GM18498 (cell line): Measurements from ENCODE around the gene CENPM.

Experiments
- ATAC-seq: cut with Tn5 transposase; IDR thresholded peaks from one replicate; pipeline ENCODE4 v1.9.1; 2021; ENCODE audit warnings: mild to moderate bottlenecking, moderate library complexity; ENCODE audit not compliant: unreplicated experiment

CENPM gene, protein sequence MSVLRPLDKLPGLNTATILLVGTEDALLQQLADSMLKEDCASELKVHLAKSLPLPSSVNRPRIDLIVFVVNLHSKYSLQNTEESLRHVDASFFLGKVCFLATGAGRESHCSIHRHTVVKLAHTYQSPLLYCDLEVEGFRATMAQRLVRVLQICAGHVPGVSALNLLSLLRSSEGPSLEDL

DNA sequence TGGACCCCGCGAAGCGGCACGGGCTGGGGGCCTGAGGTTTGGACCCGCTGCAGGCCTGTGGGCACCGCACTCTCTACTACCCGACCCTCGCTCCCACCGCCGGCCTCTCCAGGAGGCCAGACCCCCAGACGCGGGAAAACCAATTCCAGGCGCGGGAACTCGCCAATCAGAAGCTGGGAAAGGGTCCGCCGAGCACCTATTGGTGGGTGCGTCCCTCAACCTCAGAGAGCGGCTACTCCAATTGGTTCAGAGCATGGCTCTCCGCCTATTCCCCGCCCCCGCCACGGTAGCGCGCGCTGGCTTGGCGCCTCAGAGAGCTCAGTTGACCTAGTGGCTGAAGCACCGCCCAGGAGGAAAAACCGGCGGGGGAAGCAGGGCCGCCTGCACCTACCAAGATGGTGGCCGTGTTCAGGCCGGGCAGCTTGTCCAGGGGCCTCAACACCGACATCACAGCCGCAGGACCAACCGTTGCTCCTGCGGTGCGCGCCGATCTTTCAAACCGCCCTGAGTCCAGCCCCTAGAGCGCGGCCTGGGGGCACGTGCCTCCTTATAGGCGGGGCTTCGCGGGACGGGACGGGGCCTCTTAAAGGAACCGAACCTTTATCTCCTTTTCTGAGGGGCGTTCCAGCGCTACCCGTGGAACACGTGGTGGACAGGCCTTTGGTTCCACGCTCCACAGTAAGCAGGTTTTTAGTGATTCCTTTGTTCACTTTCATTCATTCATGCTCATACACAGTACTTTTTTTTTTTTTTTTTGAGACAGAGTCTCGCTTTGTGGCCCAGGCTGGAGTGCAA is at the start of gene CENPM:
Gene CENPM (minus strand): TSS at position 524 of the 795 bp plus-strand sequence. CDS start 76 bp downstream, at position 448.
- peak; percentile 86 for ATAC-seq

DNA sequence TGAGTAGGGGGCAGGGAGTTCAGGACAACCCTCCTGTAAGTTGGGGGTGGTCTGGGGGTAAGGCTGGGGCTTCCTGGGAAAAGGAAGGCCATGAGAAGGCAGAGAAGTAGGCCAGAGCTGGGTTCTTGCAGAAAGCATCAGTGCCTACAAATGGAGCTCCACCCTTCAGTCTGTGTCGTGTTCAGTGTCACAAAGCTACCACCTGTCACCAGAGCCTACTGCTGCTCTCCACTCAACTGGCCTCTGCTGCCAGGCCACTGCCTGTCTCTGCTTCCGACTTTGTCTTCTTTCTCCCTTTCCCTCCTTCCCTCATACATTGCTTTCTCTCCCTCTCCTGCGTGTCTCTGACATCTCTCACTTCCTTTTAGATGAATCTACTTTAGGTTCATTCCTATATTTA is 48.3 kb upstream of the CENPM start:
- ATAC-seq: no peak

DNA sequence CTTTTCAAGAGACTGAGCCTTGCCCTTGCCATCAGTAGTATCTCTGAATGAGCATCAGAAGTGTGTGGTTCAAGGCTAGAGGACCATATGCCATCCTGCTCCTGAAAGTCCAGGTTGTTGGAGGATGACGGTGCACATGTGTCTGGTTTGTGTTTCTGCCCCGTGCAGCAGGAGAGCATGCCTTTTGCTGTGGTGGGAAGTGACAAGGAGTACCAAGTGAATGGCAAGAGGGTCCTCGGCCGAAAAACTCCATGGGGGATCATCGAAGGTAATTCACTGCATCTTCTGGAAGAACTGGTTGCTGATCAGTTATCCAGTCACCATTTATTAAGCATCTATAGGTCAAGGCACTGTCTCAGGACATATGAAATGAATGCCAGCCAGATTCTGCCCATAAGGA is 45.5 kb upstream of the CENPM start:
- ATAC-seq: no peak

DNA sequence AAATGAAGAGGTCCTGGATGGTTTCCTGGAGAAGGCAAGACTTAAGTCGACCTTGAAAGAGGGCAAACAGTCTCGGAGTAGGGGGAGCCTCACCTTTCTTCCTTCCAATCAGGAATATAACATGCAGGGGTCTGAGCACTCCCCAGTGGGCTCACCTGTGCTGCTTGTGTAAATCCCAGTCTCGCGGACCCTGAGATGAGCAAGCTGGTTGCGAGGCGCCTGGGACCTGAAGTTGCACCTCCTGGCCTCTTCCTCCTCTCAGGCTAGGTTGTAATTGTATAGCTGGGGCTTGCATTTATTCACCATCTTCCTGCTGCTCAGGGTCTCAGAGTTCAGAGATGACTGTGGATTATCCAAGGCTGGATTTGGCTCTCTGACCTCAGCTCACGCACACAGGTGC is 44.2 kb upstream of the CENPM start:
- no peak for ATAC-seq

DNA sequence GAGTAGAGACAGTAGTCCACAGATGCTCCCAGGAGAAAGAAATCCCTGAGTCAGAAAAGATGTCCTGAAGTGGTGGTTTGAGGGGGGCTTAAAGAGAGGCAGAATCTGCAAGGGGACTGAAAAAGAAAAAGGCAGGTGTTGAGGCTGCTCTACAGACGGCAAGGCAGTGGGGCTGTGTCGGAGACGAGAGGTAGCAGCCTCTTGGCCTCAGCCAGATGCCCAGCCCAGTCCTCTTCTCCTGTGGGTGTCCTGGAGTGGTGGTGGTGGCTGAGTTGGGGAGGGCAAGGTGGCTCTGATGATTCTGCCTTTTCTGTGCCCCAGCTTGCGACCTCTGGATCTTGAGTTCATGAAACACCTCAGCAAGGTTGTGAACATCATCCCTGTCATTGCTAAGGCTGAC is 42.3 kb upstream of the CENPM start:
- no peak for ATAC-seq

DNA sequence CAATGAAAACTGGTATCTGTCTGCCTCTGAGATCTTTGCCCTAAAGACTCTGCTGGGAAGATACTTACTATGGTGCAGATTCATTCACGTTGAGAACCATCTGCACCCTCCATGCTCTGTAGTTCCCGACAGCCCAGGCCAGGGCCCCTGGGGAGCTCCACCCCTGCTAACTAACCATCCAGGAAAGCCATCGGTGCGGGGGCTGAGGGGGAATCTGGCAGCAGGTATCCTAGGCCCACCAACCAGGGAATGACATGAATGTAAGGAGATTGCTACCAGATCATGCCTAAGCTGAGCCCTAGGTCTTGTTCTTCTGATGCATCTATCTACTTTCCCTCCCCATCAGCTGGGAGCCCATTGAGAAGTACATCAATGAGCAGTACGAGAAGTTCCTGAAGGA is 40.3 kb upstream of the CENPM start:
- no peak for ATAC-seq

DNA sequence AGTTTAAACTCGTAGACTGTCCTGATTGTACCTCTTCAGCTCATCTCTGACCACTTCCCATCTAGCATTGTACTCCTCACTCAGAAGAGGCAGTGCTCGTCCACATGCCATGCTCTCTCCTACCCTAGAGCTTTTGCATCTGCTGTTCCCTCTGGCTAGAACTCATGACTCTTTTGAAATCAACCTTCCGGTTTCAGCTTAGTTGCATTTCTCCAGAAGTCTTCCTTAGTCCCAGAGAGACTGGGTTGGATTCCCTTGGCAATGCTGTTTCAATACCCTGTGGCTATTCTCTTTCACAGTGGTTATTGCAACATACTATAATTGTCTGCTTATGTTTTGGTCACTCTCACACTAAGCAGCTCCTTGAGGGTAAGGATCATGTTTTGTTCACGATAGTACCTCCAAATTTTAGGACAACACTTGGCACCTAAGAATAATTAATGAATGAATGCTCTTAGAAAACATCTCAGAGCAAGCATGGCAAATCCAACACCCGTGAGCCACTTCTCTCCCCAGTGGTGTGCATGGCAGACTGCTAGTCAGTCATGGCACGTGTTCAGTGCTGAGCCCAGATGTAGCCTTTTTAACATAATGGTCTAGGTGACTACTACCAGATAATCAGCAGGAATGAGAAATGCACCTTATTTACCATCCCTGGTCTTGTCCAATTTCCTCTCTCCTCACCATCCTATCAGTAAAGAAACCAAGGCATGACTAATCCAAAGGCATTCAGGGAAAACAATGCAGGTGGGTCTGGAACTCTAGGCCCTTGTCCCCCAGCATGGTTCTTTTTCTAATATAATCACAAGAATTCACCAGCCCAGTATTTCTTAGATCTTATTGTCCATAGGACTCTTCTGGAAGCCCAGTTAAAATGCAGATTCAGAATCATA is 36.8 kb upstream of the CENPM start:
- ATAC-seq: no peak

DNA sequence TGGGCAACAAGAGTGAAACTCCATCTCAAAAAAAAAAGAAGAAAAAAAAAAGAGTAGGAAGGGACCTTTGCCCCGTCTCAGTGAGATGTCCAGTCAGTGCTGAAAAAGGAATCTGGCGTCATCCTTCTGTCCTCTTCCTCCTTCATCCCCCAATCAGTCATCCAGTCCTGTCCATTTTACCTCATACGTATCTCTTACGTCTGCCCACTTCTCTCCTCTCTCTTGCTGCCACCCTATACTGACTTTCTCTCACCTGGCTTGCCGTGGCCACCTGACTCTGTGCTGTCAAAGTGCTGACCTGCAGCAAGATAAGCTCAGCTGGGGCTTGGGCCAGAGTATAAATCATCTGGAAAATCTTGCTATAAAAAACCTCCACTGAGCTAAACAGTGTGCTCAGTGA is 35.9 kb upstream of the CENPM start:
- ATAC-seq: no peak

DNA sequence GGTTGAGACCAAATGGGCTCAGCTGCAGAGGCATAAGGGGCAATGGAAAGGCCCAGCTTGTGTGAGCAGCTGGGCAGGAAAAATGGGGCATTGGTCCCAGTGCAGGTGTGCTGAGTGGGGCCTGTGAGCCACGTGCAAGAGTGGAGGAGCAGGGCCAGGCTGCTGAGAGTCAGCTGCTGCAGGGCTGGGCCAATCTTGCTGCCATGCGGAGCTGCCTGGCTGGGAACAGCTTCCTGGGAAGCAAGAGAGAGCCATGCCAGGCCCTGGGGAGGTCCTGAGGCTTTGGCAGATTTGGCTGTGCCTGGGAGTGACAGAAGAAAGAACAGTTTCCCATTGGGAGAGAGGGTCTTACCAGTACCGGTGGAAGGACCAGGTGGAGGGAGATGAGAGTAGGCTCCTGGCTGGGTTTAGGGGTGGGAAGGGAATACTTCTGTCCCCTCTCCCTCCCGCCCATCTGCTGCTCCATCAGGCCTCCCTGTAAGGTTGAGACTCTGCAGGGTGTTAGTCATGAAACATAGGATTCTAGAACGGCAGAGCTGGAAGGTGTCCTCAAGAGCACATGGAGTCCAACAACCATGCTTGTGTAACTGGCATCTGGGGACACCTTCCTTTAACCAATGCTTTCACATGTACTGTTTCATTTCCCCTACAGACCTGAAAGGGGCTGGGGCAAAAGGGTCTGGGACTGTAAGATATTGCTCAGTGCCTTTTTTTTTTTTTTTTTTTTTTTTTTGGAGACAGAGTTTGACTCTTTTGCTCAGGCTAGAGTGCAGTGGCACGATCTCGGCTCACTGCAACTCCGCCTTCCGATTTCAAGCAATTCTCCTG is 32.7 kb upstream of the CENPM start:
- no peak for ATAC-seq

DNA sequence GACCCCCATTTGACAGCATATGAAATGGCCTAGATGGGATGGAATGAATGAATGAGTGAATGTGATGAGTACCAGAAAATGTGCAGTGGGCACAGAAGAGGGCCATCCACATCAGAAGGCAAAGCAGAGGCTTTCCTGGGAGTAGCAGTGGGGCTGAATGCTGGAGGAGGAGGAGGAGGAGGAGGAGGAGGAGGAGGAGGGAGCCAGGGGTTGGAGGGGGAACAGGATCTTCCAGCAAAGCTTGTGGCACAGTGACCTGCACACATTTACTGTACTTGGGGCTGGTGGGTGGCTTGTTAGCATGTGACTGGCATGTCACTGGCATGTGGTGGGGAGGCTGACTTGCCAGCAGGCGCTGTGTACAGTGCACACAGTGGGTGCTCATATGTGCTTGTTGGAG is 31.8 kb upstream of the CENPM start:
- no peak for ATAC-seq

DNA sequence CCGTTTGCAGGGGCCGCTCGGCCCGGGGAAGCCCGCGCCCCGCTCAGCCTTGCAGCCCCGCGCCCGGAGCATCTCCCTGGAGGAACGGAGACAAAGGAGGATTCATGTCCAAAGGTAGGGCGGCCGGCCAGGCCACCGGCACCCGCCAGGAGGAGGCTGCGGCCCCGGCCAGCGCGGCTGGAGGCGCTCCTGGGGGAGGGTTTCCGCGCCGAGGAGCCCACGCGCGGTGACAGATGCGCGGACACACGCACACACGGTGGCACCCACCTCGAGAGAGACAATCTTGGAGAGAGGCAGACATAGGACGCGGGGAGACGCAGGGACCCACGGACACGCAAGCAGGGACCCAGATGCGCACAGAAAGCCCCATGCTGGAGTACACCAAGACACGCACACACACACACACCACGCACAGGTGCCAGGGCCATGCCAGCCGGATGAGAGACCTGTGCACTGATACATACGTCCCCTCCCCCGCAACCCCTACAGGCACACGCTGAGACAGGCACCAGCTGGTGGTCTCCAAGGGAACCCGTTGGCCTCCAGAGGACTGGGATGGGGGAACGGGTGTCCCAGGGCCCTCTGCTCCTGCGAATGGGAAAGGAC is 30.1 kb upstream of the CENPM start:
- no peak for ATAC-seq

DNA sequence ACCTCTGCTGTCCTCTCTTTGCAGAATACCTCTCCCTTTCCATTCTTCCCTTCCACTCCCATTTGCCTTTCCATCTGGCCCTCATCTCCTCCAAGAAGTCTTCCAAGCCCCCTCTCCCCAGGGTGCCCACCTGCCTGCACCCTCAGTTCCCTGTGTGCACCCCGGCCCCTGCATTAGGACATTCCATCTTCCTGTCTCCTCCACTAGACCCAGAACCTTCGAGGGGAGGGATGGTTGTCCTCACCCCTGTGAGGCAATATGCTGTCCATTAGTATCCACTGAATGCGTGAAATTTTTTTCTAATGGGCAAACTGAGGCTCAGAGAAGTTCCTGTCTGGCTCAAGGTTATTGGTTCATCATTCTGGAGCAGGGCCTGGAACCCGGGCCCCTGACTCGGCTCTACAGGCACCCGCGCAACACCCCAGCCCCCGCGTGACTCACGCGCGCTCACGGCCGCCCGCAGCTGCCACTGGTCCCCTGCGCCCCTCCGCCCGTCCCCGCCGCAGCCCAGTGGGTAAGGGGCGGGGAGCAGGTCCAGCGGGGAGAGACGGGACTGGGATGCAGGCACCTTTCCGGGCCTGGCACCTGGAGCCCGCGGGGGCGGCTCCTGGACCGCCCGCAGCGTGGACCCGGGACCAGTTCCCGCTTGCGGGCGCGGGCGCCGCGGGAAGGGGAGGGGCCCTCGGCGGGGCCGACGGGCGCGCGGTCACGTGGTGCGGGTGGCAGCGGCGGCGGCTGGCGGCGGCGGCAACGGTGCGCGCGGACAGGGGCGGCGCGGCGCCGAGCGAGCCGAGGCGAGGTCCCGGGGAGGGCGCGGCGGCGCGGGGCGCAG is 29.3 kb upstream of the CENPM start:
- no peak for ATAC-seq

DNA sequence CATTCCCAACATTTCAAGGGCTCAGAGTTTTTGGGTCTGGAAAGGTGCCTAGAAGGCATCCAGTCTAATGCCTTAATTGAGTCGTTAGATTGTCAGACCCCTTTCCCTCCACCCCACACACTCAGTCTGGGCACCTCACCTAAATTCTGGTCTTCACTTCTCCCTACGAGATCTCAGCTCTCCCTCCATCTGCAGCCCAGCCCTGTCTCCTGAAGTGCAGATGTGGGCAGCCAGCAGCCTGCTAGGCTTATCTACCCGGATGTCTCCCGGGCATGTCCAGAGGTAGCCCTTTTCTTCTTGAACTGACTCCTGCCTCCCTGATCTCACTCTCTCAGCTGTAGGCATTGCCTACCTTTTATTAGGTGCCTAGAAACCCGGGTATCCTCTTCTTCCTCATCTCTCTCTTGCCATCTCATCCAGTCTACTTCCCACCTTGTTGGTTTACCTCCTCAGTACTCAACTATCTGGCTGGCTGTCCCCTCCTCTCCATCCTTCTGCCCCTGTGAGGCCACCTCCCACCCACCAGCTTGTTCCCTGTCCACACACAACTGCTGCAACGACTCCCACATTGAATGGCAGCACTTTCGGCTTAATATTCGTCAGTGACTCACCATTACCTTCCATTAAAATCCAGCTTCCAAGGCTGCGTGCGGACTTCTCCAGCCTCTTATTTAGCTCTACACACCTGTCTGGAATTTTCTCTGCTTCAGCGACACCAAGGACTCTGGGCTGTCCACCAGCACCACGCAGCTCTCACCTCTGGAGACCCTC is 28.5 kb upstream of the CENPM start:
- ATAC-seq: no peak

DNA sequence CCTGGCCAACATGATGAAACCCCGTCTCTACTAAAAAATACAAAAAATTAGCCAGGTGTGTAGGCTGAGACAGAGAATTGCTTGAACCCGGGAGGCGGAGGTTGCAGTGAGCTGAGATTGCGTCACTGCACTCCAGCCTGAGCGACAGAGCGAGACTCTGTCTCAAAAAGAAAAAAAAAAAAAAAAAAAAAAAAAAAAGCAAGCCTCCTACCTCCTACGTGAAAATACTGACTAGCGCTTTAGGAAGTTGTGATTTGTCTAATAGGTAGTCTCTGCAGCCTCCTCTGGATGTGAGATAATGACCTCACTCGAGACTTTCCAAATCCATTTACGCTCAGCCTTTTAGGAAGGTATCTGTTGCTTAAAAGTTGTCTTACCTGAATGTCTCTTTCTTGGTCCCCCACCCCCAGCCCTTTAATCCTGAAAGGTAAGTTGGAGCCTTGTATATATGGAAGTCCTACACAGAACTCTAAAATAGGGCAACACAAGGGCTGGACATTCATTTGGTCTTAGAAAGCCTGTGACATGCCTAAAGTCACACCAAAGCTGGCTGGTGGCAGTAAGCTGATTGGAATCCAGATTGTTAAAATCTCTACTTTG is 27.8 kb upstream of the CENPM start:
- no peak for ATAC-seq

DNA sequence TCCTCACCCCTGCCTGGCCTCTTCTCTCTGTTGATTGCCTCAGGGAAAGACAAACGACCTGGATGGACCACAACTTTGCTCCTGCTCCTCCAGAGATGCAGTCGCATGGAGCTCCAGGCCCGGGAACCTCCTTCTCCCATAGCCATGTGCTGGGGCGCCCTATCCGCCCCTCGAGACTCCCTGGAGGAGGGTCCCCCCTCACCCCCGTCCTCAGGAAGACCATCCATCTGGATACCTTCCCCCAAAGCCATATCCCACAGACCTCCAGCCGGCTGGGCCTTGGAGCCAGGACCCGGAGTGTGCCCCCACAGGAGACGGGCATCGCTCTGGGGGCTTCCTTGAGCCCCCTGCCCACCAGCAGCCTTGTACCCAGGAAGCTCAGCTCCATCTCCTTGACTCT is 24.5 kb upstream of the CENPM start:
- ATAC-seq: no peak

DNA sequence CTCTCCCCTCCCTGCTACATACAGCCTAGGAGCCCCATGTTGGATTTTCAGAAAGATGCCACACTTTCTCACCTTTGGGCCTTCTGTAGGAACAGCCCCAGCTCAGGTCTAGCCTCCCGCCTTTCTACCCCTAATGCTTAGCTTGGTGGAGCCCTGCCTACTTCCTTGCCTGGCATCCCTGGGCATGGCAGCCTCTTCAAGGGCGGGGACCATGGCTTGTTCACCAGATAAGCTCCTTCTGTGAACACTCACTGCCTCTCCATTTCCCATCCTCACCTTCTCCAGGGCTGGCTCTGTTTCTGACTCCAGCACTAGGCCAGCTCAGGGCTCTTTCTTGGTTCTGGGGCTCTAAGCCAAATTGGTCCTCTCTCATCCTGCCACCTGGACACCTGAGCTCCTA is 23.6 kb upstream of the CENPM start:
- ATAC-seq: no peak

DNA sequence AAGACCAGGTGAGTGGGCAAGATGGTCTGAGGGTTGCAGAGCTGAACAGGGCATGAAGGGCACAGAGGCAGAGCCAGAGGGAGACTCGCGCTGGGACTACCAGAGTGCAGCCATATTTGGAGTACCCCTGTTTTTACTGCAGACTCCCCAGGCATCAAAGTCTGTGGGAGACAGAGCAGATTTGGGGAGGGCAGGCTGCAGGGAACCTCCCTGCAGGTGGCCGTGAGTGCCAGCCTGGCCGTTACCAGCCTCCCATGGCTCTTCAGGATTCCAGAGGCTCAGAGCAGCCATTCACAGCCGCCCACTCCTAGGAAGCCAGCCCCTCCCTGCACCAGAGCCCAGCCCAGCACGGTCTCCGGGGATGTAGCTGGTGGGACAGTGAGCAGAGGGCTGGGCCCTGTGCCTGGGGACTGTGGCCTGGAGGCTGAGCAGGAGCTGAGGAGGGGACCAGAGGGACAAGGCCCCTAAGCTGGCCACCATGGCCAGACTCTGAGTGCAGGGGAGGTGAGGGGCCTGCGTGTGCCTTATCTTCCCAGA is 22.2 kb upstream of the CENPM start, which contains the start of gene SEPTIN3:
Gene SEPTIN3 (plus strand): TSS at position 334 of the 537 bp plus-strand sequence. CDS start 2,050 bp downstream, outside the sequence.
- ATAC-seq: no peak

DNA sequence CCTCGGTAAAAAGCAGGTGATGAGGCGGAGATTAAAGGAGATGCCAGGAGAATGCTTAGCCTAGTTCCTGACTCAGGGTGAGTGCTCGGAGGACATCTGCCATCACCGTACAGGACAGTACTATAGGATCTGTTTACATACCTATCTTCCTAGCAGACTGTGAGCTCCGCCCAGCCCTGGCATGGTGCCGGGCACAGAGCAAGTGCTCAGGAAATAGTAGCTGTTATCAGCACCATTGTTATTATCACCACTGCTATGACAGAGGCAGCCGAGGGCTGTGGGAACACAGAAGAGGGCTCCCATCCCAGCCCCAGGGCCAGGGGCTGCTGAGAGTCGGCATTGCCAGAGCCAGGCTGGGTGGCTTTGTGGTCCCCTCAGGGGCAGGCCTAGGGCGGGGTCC is 21.6 kb upstream of the CENPM start:
- no peak for ATAC-seq
